Ovary (tissue), 9 donors: ENCODE data around the gene AANAT. TPM values are rescaled to one million over a fixed set of nuclear protein-coding genes. Genes with fewer than 3 reads are reported as not detected.

Experiments
- DNase-seq, 5 donors: peaks; one replicate each; pipeline ENCODE4 v3.0.0-alpha.2; 2019 to 2020
- H3K27ac ChIP-seq, 2 donors: fragments of 200-600 bp; one replicate each; pipeline versions ENCODE4 v1.5.1 to v1.8.0; 2019 to 2022
- H3K27me3 ChIP-seq: fragments of 200-600 bp; one replicate; pipeline ENCODE4 v1.8.0; 2022
- H3K36me3 ChIP-seq: fragments of 200-600 bp; sonication (generic); one replicate; pipeline ENCODE4 v1.5.1; 2019
- H3K4me1 ChIP-seq: one replicate; pipeline ENCODE4 v1.8.1; 2013; ENCODE audit warnings: mild to moderate bottlenecking, moderate library complexity; ENCODE audit not compliant: insufficient read depth
- H3K4me3 ChIP-seq: fragments of 200-600 bp; sonication (generic); one replicate; pipeline ENCODE4 v1.5.1; 2017
- H3K9me3 ChIP-seq, 2 donors: fragments of 200-600 bp in 1 of 2; sonication (generic) in 1 of 2; one replicate each; pipeline versions ENCODE4 v1.5.1 to v1.8.1; 2013 to 2019; ENCODE audit warnings: mild to moderate bottlenecking in 1 of 2, moderate library complexity in 1 of 2
- EP300 ChIP-seq: sonication (generic); formaldehyde crosslinking; IDR thresholded peaks from one replicate; pipeline ENCODE4 v1.6.1; 2017; ENCODE audit warnings: antibody characterized with exemption
- POLR2A ChIP-seq: fragments of 450-650 bp; IDR thresholded peaks from one replicate; pipeline ENCODE4 v1.6.1; 2017; ENCODE audit warnings: antibody characterized with exemption, mild to moderate bottlenecking, moderate library complexity
- WGBS, 3 donors: extraction: QIAGEN DNeasy Blood & Tissue Kit in 1 of 3; methylation state at CpG; one replicate each; pipeline versions ENCODE4 v1.1.5 to v1.1.7; 2013 to 2017; 5-methylcytosine and 5-hydroxymethylcytosine counted together
- intact Hi-C, 4 donors: fragments of 100-400 bp; cut with DNase I; formaldehyde crosslinking; loops; one replicate each; pipeline versions ENCODE4 v1.11.0 to v1.15.1; 2022 to 2023
- polyA plus RNA-seq, 2 donors: library from polyadenylated mRNA; stranded (reverse); fragments of 200-250 nt in 1 of 2; fragments of 350-450 nt in 1 of 2; fragmentation: Illumina TruSeq in 1 of 2; extraction: RNeasy Lipid Tissue Mini Kit (QIAGEN cat#74804) in 1 of 2; gene quantifications; one replicate each; pipeline ENCODE4 v1.2.3, GENCODE V29; 2013 to 2014
- total RNA-seq, 7 donors: library from RNA; depleted of rRNA in 2 of 7; stranded (reverse); fragments of >200 nt in 2 of 7; fragmentation: NEBNext Ultra II Directional in 3 of 7; extraction: Animal tissue kit (Norgen Biotek cat#: 25700) in 3 of 7; gene quantifications; one replicate each; pipeline versions ENCODE4 v1.1.0 to v1.2.4, GENCODE V29; 2016 to 2023
- TF ChIP-seq, protein P1 (sequence below), 3 donors: fragments of 450-650 bp in 2 of 3; fragments of 200-600 bp in 1 of 3; IDR thresholded peaks; one replicate each; pipeline versions ENCODE4 v1.5.1 to v1.8.0; 2016 to 2022; ENCODE audit warnings: antibody characterized with exemption in 3 of 3, mild to moderate bottlenecking in 1 of 3
- donor health status: DM: no; HTN: no; CAD: no; lungs with moderate emphysema.
- donor health status: DM: no; HTN: no; CAD: no.
- donor health status: Bipolar disorder and iron deficiency.
- donor health status: DM: yes; HTN: yes; CAD: no.
- donor health status: DM: no; HTN: no; CAD: no.
- donor health status: DM: yes; HTN: yes; CAD: no.

Gene AANAT
- total and polyA plus RNA-seq, 9 donors, result not detected

DNA sequence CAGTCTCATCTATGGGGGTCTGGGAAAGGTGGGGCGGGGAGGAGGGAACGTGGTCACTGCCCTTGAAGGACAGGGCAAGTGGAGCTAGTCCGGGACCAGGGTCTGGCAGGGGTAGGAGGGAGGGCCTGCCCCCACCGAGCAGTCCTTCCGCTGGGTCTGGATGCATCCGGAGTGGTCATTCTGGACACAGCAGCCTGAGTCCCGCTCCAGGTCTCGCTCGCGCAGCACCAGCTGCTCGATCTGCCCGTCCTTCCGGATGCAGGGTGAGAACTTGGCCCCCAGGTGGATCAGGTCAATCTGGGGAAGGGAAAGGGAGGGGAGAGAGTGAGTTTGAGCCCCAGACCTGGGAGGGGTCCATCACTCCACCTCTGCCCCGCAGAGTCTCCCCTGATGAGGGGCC, 6.8 kb downstream of the AANAT start:
- WGBS, 3 donors, result 90 to 93% (median 92%) methylated on average over 14 of the region's 14 CpGs
- intact Hi-C loops, result no loop called here
- no peaks in the 10 kb centered on the region for H3K4me1 ChIP-seq
- H3K9me3 ChIP-seq, result no peaks in the 10 kb centered on the region
- no peak for TF ChIP-seq POLR2A
- no peak for TF ChIP-seq EP300
- TF ChIP-seq, protein P1, sequence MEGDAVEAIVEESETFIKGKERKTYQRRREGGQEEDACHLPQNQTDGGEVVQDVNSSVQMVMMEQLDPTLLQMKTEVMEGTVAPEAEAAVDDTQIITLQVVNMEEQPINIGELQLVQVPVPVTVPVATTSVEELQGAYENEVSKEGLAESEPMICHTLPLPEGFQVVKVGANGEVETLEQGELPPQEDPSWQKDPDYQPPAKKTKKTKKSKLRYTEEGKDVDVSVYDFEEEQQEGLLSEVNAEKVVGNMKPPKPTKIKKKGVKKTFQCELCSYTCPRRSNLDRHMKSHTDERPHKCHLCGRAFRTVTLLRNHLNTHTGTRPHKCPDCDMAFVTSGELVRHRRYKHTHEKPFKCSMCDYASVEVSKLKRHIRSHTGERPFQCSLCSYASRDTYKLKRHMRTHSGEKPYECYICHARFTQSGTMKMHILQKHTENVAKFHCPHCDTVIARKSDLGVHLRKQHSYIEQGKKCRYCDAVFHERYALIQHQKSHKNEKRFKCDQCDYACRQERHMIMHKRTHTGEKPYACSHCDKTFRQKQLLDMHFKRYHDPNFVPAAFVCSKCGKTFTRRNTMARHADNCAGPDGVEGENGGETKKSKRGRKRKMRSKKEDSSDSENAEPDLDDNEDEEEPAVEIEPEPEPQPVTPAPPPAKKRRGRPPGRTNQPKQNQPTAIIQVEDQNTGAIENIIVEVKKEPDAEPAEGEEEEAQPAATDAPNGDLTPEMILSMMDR (IDR thresholded peaks at IDR 0.05), result no peak
- no peaks in the 10 kb centered on the region for H3K36me3 ChIP-seq
- H3K4me3 ChIP-seq, result no peak overlapping the region
- DNase-seq, result no peak
- H3K27ac ChIP-seq, result no peak overlapping the region
- H3K27me3 ChIP-seq, result no peaks in the 10 kb centered on the region

DNA sequence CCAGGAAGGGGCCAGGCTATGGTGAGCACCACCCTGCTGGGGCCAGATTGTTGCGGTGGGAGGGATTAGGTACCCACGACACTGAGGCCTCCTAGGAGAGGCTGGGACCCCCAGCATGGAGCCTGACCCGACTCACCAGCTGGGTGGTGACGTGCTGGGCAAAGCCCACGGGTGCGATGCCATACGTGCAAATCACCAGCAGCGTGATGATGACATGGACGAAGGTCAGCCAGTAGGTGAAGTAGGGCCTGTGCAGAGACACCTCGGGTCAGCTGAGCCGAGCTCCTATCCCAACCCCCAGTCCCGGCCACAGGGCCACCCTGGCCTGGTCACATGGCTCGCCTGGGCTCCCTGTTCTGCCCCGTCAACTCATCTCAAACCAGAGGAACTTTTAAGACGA, 7.5 kb downstream of the AANAT start:
- H3K4me3 ChIP-seq, result no peak overlapping the region
- DNase-seq, result no peak
- H3K4me1 ChIP-seq, result no peaks in the 10 kb centered on the region
- intact Hi-C loops, result no loop called here
- no peaks in the 10 kb centered on the region for H3K27me3 ChIP-seq
- TF ChIP-seq POLR2A (no peak), EP300 (no peak)
- TF ChIP-seq, protein P1 (IDR thresholded peaks at IDR 0.05), result no peak
- H3K27ac ChIP-seq, result no peak overlapping the region
- no peaks in the 10 kb centered on the region for H3K36me3 ChIP-seq
- WGBS, 3 donors, result 92 to 97% (median 93%) methylated on average over 15 of the region's 15 CpGs
- H3K9me3 ChIP-seq, result no peaks in the 10 kb centered on the region

DNA sequence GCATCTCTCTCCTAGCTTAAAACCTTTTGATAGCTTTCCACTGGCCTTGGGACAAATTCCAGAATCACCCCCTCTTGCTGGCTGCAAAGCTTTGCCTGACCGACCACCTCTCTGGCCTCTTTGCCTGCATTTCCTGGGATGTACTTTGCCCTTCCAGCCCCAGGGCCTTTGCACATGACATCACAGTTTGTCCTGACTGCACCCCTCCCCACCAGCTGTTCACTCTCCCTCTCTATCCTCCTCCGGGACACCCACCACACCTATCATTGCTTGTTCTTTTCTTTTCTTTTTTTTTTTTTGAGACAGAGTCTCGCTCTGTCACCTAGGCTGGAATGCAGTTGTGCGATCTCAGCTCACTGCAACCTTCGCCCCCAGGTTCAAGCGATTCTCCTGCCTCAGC, 7.9 kb downstream of the AANAT start:
- no peaks in the 10 kb centered on the region for H3K36me3 ChIP-seq
- no peaks in the 10 kb centered on the region for H3K9me3 ChIP-seq
- WGBS, 3 donors, result 88 to 91% (median 90%) methylated on average over 6 of the region's 6 CpGs
- no peak overlapping the region for H3K27ac ChIP-seq
- H3K27me3 ChIP-seq, result no peaks in the 10 kb centered on the region
- TF ChIP-seq EP300 (no peak), POLR2A (no peak)
- TF ChIP-seq, protein P1 (IDR thresholded peaks at IDR 0.05), result no peak
- H3K4me1 ChIP-seq, result no peaks in the 10 kb centered on the region
- DNase-seq, result no peak
- H3K4me3 ChIP-seq, result no peak overlapping the region
- intact Hi-C loops, result no loop called here

DNA sequence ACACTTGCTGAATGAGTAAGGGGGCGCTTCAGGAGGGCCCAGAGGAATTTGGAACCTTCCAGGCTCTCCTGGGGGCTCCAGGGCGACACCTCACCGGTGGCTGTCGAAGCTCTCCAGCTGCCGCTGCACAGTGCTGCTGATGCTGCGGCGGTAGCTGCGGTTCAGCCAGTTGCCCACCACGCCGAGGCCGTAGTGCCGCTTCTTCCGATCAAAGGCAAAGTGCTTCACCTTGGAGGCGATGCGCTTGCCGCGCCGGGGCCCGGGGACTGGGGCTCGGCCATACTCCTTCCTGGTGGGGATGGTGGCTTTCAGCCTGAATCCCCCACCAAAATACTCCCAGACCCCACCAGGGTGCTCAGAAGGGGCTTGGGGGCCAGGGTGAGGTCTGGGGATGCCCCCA, 9.3 kb downstream of the AANAT start:
- Histone ChIP-seq H3K36me3 (no peaks in the 10 kb centered on the region), H3K4me1 (peaks cover 6% of the 10 kb centered on the region), H3K9me3 (no peaks in the 10 kb centered on the region), H3K4me3 (no peak overlapping the region), H3K27me3 (no peaks in the 10 kb centered on the region), H3K27ac (no peak overlapping the region)
- no peak for DNase-seq
- 91 to 93% (median 93%) methylated on average over 20 of the region's 20 CpGs for WGBS, 3 donors
- TF ChIP-seq POLR2A (no peak), EP300 (no peak)
- TF ChIP-seq, protein P1 (IDR thresholded peaks at IDR 0.05), result no peak
- intact Hi-C loops, result no loop called here

DNA sequence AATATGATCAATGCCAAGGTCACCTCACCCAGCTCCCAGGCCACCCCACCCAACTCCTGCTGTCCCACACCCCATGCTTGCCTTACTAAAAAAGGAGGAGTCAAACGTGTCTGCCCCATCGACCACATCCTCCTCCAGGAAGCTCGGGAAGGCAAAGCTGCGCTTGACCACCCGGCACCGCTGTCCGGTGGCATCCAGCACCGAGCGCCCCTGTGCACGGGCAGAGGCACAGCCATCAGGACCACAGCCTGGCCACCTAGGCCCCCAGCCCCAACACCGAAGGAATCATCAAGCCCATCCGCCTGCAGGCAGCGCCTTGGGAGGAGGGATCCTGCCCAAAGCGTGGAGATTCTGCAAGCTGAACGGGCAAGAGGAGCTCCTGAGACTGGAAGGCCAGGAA, 10.2 kb downstream of the AANAT start:
- WGBS, 3 donors, result 89 to 91% (median 91%) methylated on average over 11 to 15 of the region's 15 CpGs
- no peaks in the 10 kb centered on the region for H3K27me3 ChIP-seq

More for the DNA sequence above, 10.2 kb downstream of the AANAT start:
- intact Hi-C loops, result no loop called here
- DNase-seq, result no peak
- H3K4me3 ChIP-seq, result no peak overlapping the region
- H3K36me3 ChIP-seq, result no peaks in the 10 kb centered on the region
- TF ChIP-seq EP300 (no peak), POLR2A (no peak)
- TF ChIP-seq, protein P1 (IDR thresholded peaks at IDR 0.05), result no peak
- H3K4me1 ChIP-seq, result peaks cover 6% of the 10 kb centered on the region
- no peaks in the 10 kb centered on the region for H3K9me3 ChIP-seq
- H3K27ac ChIP-seq, result no peak overlapping the region
